Central memory CD8-positive, alpha-beta T cell (primary cell): ENCODE measurements around the gene ADGRB2.

ENCODE experiments used
- ATAC-seq: fragments of 150-1000 bp; cut with Tn5 transposase; replicated peaks from 2 replicates; pipeline ENCODE4 v1.10.0; 2022; ENCODE audit warnings: mild to moderate bottlenecking, moderate FRiP score, moderate number of reproducible peaks; ENCODE audit not compliant: poor library complexity, severe bottlenecking; ENCODE audit errors: extremely low read depth
- DNase-seq, 2 donors: peaks; one replicate each; pipeline ENCODE4 v3.0.0; 2021; ENCODE audit warnings: low spot score in 2 of 2
- H3K27ac Mint-ChIP-seq: one replicate; pipeline ENCODE4 v1.8.0; 2022; ENCODE audit warnings: low read depth, mild to moderate bottlenecking, moderate library complexity, mixed read lengths
- H3K27me3 Mint-ChIP-seq: one replicate; pipeline ENCODE4 v1.8.0; 2022; ENCODE audit warnings: mixed read lengths
- H3K36me3 Mint-ChIP-seq: one replicate; pipeline ENCODE4 v1.8.0; 2022; ENCODE audit warnings: mild to moderate bottlenecking, moderate library complexity, mixed read lengths; ENCODE audit not compliant: insufficient read depth
- H3K4me1 Mint-ChIP-seq: one replicate; pipeline ENCODE4 v1.8.0; 2022; ENCODE audit warnings: mixed read lengths
- H3K4me3 Mint-ChIP-seq: one replicate; pipeline ENCODE4 v1.8.0; 2022; ENCODE audit warnings: mild to moderate bottlenecking, moderate library complexity, mixed read lengths
- H3K9me3 Mint-ChIP-seq: one replicate; pipeline ENCODE4 v1.8.0; 2022; ENCODE audit warnings: mixed read lengths

Gene ADGRB2

GRCh38 chr1:31764312-31765040, at the start of gene ADGRB2:
Gene ADGRB2, minus strand, starts transcription at chr1:31764340. Its CDS starts 7,119 bp downstream, at chr1:31757221.
- peaks cover 7% of the 10 kb centered on the region for H3K36me3 Mint-ChIP-seq
- ATAC-seq, result no peak
- H3K4me3 Mint-ChIP-seq, result peak within 1 kb of the TSS; percentile 87
- no peaks in the 10 kb centered on the region for H3K27me3 Mint-ChIP-seq
- no peak within 1 kb of the TSS for H3K27ac Mint-ChIP-seq
- DNase-seq, result no peak
- no peaks in the 10 kb centered on the region for H3K9me3 Mint-ChIP-seq
- peaks cover 36% of the 10 kb centered on the region for H3K4me1 Mint-ChIP-seq

- Mint-ChIP-seq H3K27me3 (no peaks in the 10 kb centered on the region), H3K4me1 (peaks cover 13% of the 10 kb centered on the region), H3K36me3 (peaks cover 4% of the 10 kb centered on the region), H3K4me3 (no peak overlapping the region), H3K27ac (no peak overlapping the region), H3K9me3 (no peaks in the 10 kb centered on the region)
- ATAC-seq, result no peak
- DNase-seq, result no peak
Observed at GRCh38 chr1:31812158-31812829, 48.2 kb upstream of the ADGRB2 start.

- H3K36me3 Mint-ChIP-seq, result peaks cover 4% of the 10 kb centered on the region
- H3K27ac Mint-ChIP-seq, result no peak overlapping the region
- DNase-seq (no peak), ATAC-seq (no peak)
- no peak overlapping the region for H3K4me3 Mint-ChIP-seq
- H3K27me3 Mint-ChIP-seq, result no peaks in the 10 kb centered on the region
- no peaks in the 10 kb centered on the region for H3K9me3 Mint-ChIP-seq
- peaks cover 7% of the 10 kb centered on the region for H3K4me1 Mint-ChIP-seq
Observed at GRCh38 chr1:31811605-31812004, 47.5 kb upstream of the ADGRB2 start.

GRCh38 chr1:31809698-31810097, 45.6 kb upstream of the ADGRB2 start:
- Mint-ChIP-seq H3K4me3 (no peak overlapping the region), H3K4me1 (no peaks in the 10 kb centered on the region), H3K27me3 (no peaks in the 10 kb centered on the region), H3K36me3 (no peaks in the 10 kb centered on the region), H3K9me3 (no peaks in the 10 kb centered on the region), H3K27ac (no peak overlapping the region)
- ATAC-seq (no peak), DNase-seq (no peak)

- H3K27me3 Mint-ChIP-seq, result no peaks in the 10 kb centered on the region
- no peak overlapping the region for H3K4me3 Mint-ChIP-seq
- H3K27ac Mint-ChIP-seq, result no peak overlapping the region
- DNase-seq, result no peak
- H3K4me1 Mint-ChIP-seq, result no peaks in the 10 kb centered on the region
- H3K36me3 Mint-ChIP-seq, result no peaks in the 10 kb centered on the region
- H3K9me3 Mint-ChIP-seq, result no peaks in the 10 kb centered on the region
- ATAC-seq, result no peak
Observed at GRCh38 chr1:31807273-31808048, 43.3 kb upstream of the ADGRB2 start.

GRCh38 chr1:31805318-31805717, 41.2 kb upstream of the ADGRB2 start:
- Mint-ChIP-seq H3K9me3 (no peaks in the 10 kb centered on the region), H3K27ac (no peak overlapping the region), H3K36me3 (no peaks in the 10 kb centered on the region), H3K4me1 (no peaks in the 10 kb centered on the region), H3K27me3 (no peaks in the 10 kb centered on the region), H3K4me3 (no peak overlapping the region)
- DNase-seq, result no peak
- no peak for ATAC-seq

GRCh38 chr1:31804098-31804497, 40.0 kb upstream of the ADGRB2 start:
- Mint-ChIP-seq H3K4me1 (no peaks in the 10 kb centered on the region), H3K27ac (no peak overlapping the region), H3K36me3 (no peaks in the 10 kb centered on the region), H3K9me3 (no peaks in the 10 kb centered on the region), H3K27me3 (no peaks in the 10 kb centered on the region), H3K4me3 (no peak overlapping the region)
- ATAC-seq, result no peak
- no peak for DNase-seq

GRCh38 chr1:31803610-31804009, 39.5 kb upstream of the ADGRB2 start:
- Mint-ChIP-seq H3K27me3 (no peaks in the 10 kb centered on the region), H3K27ac (no peak overlapping the region), H3K4me3 (no peak overlapping the region), H3K4me1 (no peaks in the 10 kb centered on the region), H3K9me3 (no peaks in the 10 kb centered on the region), H3K36me3 (no peaks in the 10 kb centered on the region)
- DNase-seq, result no peak
- no peak for ATAC-seq

- Mint-ChIP-seq H3K4me3 (peak overlapping the region; percentile 48), H3K9me3 (no peaks in the 10 kb centered on the region), H3K27ac (peak overlapping the region; percentile 19), H3K4me1 (no peaks in the 10 kb centered on the region), H3K27me3 (peaks cover 10% of the 10 kb centered on the region), H3K36me3 (no peaks in the 10 kb centered on the region)
- no peak for ATAC-seq
- no peak for DNase-seq
Observed at GRCh38 chr1:31802190-31803150, 38.3 kb upstream of the ADGRB2 start.

GRCh38 chr1:31801458-31801857, 37.3 kb upstream of the ADGRB2 start:
- ATAC-seq (no peak), DNase-seq (no peak)
- Mint-ChIP-seq H3K4me3 (no peak overlapping the region), H3K27me3 (peaks cover 20% of the 10 kb centered on the region), H3K9me3 (no peaks in the 10 kb centered on the region), H3K27ac (no peak overlapping the region), H3K36me3 (no peaks in the 10 kb centered on the region), H3K4me1 (no peaks in the 10 kb centered on the region)

GRCh38 chr1:31800674-31800967, 36.5 kb upstream of the ADGRB2 start:
- Mint-ChIP-seq H3K4me3 (no peak overlapping the region), H3K27ac (no peak overlapping the region), H3K36me3 (no peaks in the 10 kb centered on the region), H3K4me1 (no peaks in the 10 kb centered on the region), H3K27me3 (peaks cover 22% of the 10 kb centered on the region), H3K9me3 (no peaks in the 10 kb centered on the region)
- no peak for ATAC-seq
- DNase-seq, result no peak
